ENCODE measurements around the gene HERC6. TPM values are rescaled to one million over a fixed set of nuclear protein-coding genes. Genes with fewer than 3 reads are reported as not detected.

HERC6 gene
- total RNA-seq, 1 donor from 2014 or later = 6.1 TPM

DNA sequence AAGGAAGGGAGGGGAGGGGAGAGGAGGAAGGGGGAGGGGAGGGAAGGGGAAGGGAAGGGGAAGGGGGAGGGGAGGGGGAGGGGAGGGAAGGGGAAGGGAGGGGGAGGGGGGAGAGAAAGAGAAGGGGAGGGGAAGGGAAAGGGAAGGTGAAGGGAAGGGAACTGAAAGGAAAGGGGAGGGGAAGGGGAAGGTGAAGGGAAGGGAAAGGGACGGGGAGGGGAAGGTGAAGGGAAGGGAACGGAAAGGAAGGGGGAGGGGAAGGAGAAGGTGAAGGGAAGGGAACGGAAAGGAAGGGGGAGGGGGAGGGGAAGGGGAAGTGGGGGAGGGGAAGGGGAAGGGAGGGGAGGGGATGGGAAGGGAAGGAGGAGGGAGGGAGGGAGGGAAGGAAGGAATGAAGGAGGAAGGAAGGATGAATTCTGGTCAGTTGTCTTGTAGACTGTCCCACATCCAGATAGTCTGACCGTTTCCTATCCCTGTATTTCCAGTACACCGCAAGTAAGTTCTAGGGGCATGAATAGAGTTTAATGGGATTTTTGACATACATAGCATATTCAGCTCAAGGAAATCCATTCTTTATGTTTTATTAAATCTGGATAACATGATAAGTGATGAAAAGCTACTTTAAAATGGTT lies 98.7 kb downstream of the HERC6 start:
- no peak for DNase-seq (ENCODE audit: missing footprints)
- ATAC-seq = no peak
- intact Hi-C loops (cut with DNase I) = no loop called here

GRCh38 chr4:88478247-88478646 lies 99.6 kb downstream of the HERC6 start:
- no peak for ATAC-seq
- intact Hi-C loops (cut with DNase I) = no loop called here

GRCh38 chr4:88481537-88481936 lies 102.9 kb downstream of the HERC6 start:
- DNase-seq (ENCODE audit: missing footprints) (no peak), ATAC-seq (no peak)
- intact Hi-C loops (cut with DNase I) = no loop called here

More at GRCh38 chr4:88478247-88478646, 99.6 kb downstream of the HERC6 start:
- no peak for DNase-seq (ENCODE audit: missing footprints)

DNA sequence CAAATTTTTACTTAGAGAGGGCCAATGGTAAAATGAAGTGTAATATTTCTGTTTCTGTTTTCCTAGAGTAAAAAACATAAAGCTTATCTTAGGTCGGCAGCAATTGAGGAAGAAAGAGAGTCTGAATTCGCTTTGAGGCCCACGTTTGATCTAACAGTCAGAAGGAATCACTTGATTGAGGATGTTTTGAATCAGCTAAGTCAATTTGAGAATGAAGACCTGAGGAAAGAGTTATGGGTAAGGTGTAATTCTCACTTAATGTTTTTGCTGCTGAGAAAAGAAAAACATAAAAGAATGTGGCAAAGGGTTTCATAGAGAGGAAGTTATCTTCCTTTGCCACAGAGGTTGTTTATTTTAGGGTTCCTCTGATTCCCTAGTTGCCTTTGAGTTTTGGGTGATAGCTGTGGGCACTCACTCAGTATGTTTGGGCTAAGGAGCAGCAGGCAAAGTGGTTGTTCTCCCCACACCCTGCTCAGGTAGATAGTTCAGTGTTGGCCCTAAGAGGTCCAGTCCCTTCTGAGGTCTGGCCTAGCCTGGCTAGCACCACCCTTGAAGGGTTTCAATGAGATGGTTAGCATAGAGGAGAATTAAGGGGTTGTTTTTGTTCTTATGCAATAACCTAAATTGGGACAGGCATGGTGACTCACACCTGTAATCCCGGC lies 110.6 kb downstream of the HERC6 start:
- intact Hi-C loops (cut with DNase I) = no loop called here
- DNase-seq (ENCODE audit: missing footprints) = no peak
- no peak for ATAC-seq

Other genes with a start within 250 kb of the HERC6 start
- 1.0 TPM for gene ABCG2, start 220.2 kb upstream of the HERC6 start, total RNA-seq
- gene PPM1K, start 94.3 kb upstream of the HERC6 start, total RNA-seq = 125 TPM
- gene HERC5, start 78.3 kb downstream of the HERC6 start, total RNA-seq = 1.6 TPM
- gene PYURF, start 144.9 kb downstream of the HERC6 start, total RNA-seq = 56.3 TPM
- 49.5 TPM for gene HERC3, start 213.6 kb downstream of the HERC6 start, total RNA-seq